H9 (cell line): Measurements from ENCODE around the gene SLC24A4. TPM values are rescaled to one million over a fixed set of nuclear protein-coding genes. Genes with fewer than 3 reads are reported as not detected.

Experiments
- DNase-seq: peaks from one replicate; pipeline ENCODE4 v3.0.0-alpha.2; 2017
- H2AFZ ChIP-seq: one replicate; pipeline ENCODE4 v1.6.1; 2013; ENCODE audit warnings: mild to moderate bottlenecking, low read length, control low read depth, moderate library complexity
- H2AK5ac ChIP-seq: 2 replicates; pipeline ENCODE4 v1.6.1; 2013; ENCODE audit warnings: low read length, control low read depth, mixed read lengths; ENCODE audit not compliant: insufficient read length
- H2BK120ac ChIP-seq: one replicate; pipeline ENCODE4 v1.6.1; 2013; ENCODE audit warnings: low read depth, mild to moderate bottlenecking, low read length, control low read depth, inconsistent platforms; ENCODE audit not compliant: poor library complexity, severe bottlenecking
- H2BK12ac ChIP-seq: 2 replicates; pipeline ENCODE4 v1.6.1; 2013; ENCODE audit warnings: low read length, control low read depth, mixed read lengths, low read depth; ENCODE audit not compliant: insufficient read length
- H2BK15ac ChIP-seq: 2 replicates; pipeline ENCODE4 v1.6.1; 2013; ENCODE audit warnings: low read depth, low read length, control low read depth
- H2BK20ac ChIP-seq: one replicate; pipeline ENCODE4 v1.6.1; 2013; ENCODE audit warnings: low read depth, mild to moderate bottlenecking, low read length, control low read depth, inconsistent platforms; ENCODE audit not compliant: poor library complexity, severe bottlenecking
- H2BK5ac ChIP-seq: 2 replicates; pipeline ENCODE4 v1.6.1; 2013; ENCODE audit warnings: low read length, control low read depth, mixed read lengths; ENCODE audit not compliant: insufficient read length
- H3K14ac ChIP-seq: 2 replicates; pipeline ENCODE4 v1.6.1; 2013; ENCODE audit warnings: low read length, control low read depth; ENCODE audit not compliant: insufficient read depth
- H3K18ac ChIP-seq: 2 replicates; pipeline ENCODE4 v1.6.1; 2013; ENCODE audit warnings: low read depth, mild to moderate bottlenecking, mixed read lengths, low read length, control low read depth; ENCODE audit not compliant: insufficient read length
- H3K23ac ChIP-seq: 2 replicates; pipeline ENCODE4 v1.6.1; 2013; ENCODE audit warnings: low read length, control low read depth, mixed read lengths, low read depth; ENCODE audit not compliant: insufficient read length
- H3K23me2 ChIP-seq: 2 replicates; pipeline ENCODE4 v1.6.1; 2013; ENCODE audit warnings: low read depth, mild to moderate bottlenecking, mixed read lengths, low read length, control low read depth; ENCODE audit not compliant: insufficient read length, poor library complexity, severe bottlenecking
- H3K27ac ChIP-seq: 2 replicates; pipeline ENCODE4 v1.5.1; 2013; ENCODE audit warnings: low read length, control low read depth, mixed read lengths, low read depth; ENCODE audit not compliant: insufficient read length
- H3K27me3 ChIP-seq: 2 replicates; pipeline ENCODE4 v1.6.1; 2013; ENCODE audit warnings: low read length, control low read depth, inconsistent platforms; ENCODE audit not compliant: insufficient read depth
- H3K4ac ChIP-seq: 2 replicates; pipeline ENCODE4 v1.6.1; 2013; ENCODE audit warnings: low read depth, mild to moderate bottlenecking, control low read depth, inconsistent platforms, low read length, moderate library complexity
- H3K4me1 ChIP-seq: 2 replicates; pipeline ENCODE4 v1.6.1; 2013; ENCODE audit warnings: low read length, control low read depth, inconsistent platforms; ENCODE audit not compliant: insufficient read depth
- H3K4me2 ChIP-seq: 2 replicates; pipeline ENCODE4 v1.6.1; 2013; ENCODE audit warnings: low read length, control low read depth, mixed read lengths; ENCODE audit not compliant: insufficient read length, insufficient read depth
- H3K56ac ChIP-seq: 2 replicates; pipeline ENCODE4 v1.6.1; 2013; ENCODE audit warnings: low read depth, mild to moderate bottlenecking, mixed read lengths, low read length, control low read depth; ENCODE audit not compliant: insufficient read length
- H3K79me1 ChIP-seq: 2 replicates; pipeline ENCODE4 v1.6.1; 2013; ENCODE audit warnings: low read depth, mild to moderate bottlenecking, moderate library complexity, low read length, control low read depth, inconsistent platforms; ENCODE audit not compliant: insufficient read depth, poor library complexity, severe bottlenecking
- H3K79me2 ChIP-seq: 2 replicates; pipeline ENCODE4 v1.6.1; 2013; ENCODE audit warnings: low read length, control low read depth, inconsistent platforms; ENCODE audit not compliant: insufficient read depth
- H3K9ac ChIP-seq: 2 replicates; pipeline ENCODE4 v1.6.1; 2013; ENCODE audit warnings: low read length, control low read depth, mixed read lengths; ENCODE audit not compliant: insufficient read length; ENCODE audit errors: extremely low read depth
- H3K9me3 ChIP-seq: one replicate; pipeline ENCODE4 v1.6.1; 2013; ENCODE audit warnings: low read depth, low read length, inconsistent platforms; ENCODE audit not compliant: control insufficient read depth
- H3T11ph ChIP-seq: one replicate; pipeline ENCODE4 v1.6.1; 2013; ENCODE audit warnings: mild to moderate bottlenecking, low read length, control low read depth, inconsistent platforms
- H4K20me1 ChIP-seq: one replicate; pipeline ENCODE4 v1.6.1; 2013; ENCODE audit not compliant: control insufficient read depth, insufficient read length, insufficient read depth
- H4K5ac ChIP-seq: 2 replicates; pipeline ENCODE4 v1.6.1; 2013; ENCODE audit warnings: low read depth, mild to moderate bottlenecking, mixed read lengths, low read length, control low read depth; ENCODE audit not compliant: insufficient read length
- H4K8ac ChIP-seq: replicated peaks from 2 replicates; pipeline ENCODE4 v1.6.1; 2013; ENCODE audit warnings: low read length, control low read depth, mixed read lengths, low read depth; ENCODE audit not compliant: insufficient read length
- H4K91ac ChIP-seq: 2 replicates; pipeline ENCODE4 v1.6.1; 2013; ENCODE audit warnings: low read depth, mild to moderate bottlenecking, moderate library complexity, mixed read lengths, low read length, control low read depth; ENCODE audit not compliant: insufficient read length
- H3K27ac Mint-ChIP-seq, 3 experiments: 2 replicates in 2 of 3; 3 replicates in 1 of 3; pipeline ENCODE4 v1.8.0; 2020 to 2021; ENCODE audit warnings: mixed read lengths in 3 of 3, mild to moderate bottlenecking in 1 of 3, moderate library complexity in 1 of 3
- H3K27me3 Mint-ChIP-seq: 2 replicates; pipeline ENCODE4 v1.8.0; 2021; ENCODE audit warnings: low read depth, mild to moderate bottlenecking, moderate library complexity, mixed read lengths
- H3K36me3 Mint-ChIP-seq, 3 experiments: 2 replicates in 2 of 3; 3 replicates in 1 of 3; pipeline ENCODE4 v1.8.0; 2020 to 2021; ENCODE audit warnings: low read depth in 3 of 3, mixed read lengths in 3 of 3; ENCODE audit not compliant: insufficient read depth in 1 of 3
- H3K4me1 Mint-ChIP-seq, 2 experiments: 2 replicates each; pipeline ENCODE4 v1.8.0; 2020; ENCODE audit warnings: mixed read lengths in 2 of 2
- H3K4me3 Mint-ChIP-seq, 2 experiments: 2 replicates in 1 of 2; 3 replicates in 1 of 2; pipeline ENCODE4 v1.8.0; 2020 to 2021; ENCODE audit warnings: mild to moderate bottlenecking in 2 of 2, mixed read lengths in 2 of 2, moderate library complexity in 1 of 2
- H3K9me3 Mint-ChIP-seq, 2 experiments: 2 replicates in 1 of 2; 3 replicates in 1 of 2; pipeline ENCODE4 v1.8.0; 2020; ENCODE audit warnings: mild to moderate bottlenecking in 2 of 2, mixed read lengths in 2 of 2, moderate library complexity in 1 of 2
- CTCF ChIP-seq: fragments of 200-600 bp; sonication (generic); conservative IDR thresholded peaks from 3 replicates; pipeline ENCODE4 v1.8.0; 2021; ENCODE audit warnings: antibody characterized with exemption, mild to moderate bottlenecking
- WGBS: extraction: QIAGEN DNeasy Blood & Tissue Kit; methylation state at CpG from one replicate; pipeline ENCODE4 v1.1.7; 2013; ENCODE audit warnings: missing lambda C conversion rate, low lambda C conversion rate, mixed read lengths; ENCODE audit not compliant: insufficient read length; ENCODE audit errors: extremely low coverage; 5-methylcytosine and 5-hydroxymethylcytosine counted together
- total RNA-seq: library from RNA; stranded (reverse); gene quantifications from 2 replicates; pipeline ENCODE4 v1.2.1, GENCODE V29; 2021

Gene SLC24A4
- total RNA-seq, 1 experiment from 2014 or later: 0.24 TPM

GRCh38 chr14:92529903-92530302, 206.9 kb downstream of the SLC24A4 start:
- Histone ChIP-seq H3K27me3 (no peaks in the 10 kb centered on the region), H2AK5ac (no peak overlapping the region), H3K14ac (no peak overlapping the region), H3K4ac (no peak overlapping the region), H4K8ac (no peak overlapping the region), H4K91ac (no peak overlapping the region), H3K23ac (no peak overlapping the region), H3K4me2 (no peak overlapping the region), H2BK5ac (no peak overlapping the region), H3K23me2 (no peaks in the 10 kb centered on the region), H2BK12ac (no peak overlapping the region), H2BK15ac (no peak overlapping the region), H3K9me3 (no peaks in the 10 kb centered on the region), H3K18ac (no peak overlapping the region), H3K56ac (no peak overlapping the region), H2BK20ac (no peak overlapping the region), H2BK120ac (no peak overlapping the region), H3K79me1 (no peaks in the 10 kb centered on the region), H3K27ac (no peak overlapping the region), H2AFZ (no peak overlapping the region), H3K4me1 (peaks cover 2% of the 10 kb centered on the region; the same call in 1 of the 2 replicates), H3K79me2 (no peaks in the 10 kb centered on the region), H3T11ph (no peak overlapping the region), H3K9ac (no peak overlapping the region), H4K20me1 (no peaks in the 10 kb centered on the region), H4K5ac (no peak overlapping the region)
- Mint-ChIP-seq H3K4me3 (no peak overlapping the region), H3K36me3 (no peaks in the 10 kb centered on the region), H3K27me3 (no peaks in the 10 kb centered on the region), H3K4me1 (no peaks in the 10 kb centered on the region), H3K9me3 (no peaks in the 10 kb centered on the region), H3K27ac (no peak overlapping the region)
- no peak for DNase-seq
- no peak for TF ChIP-seq CTCF
- no CpG with 5 or more reads among the region's 4 CpGs for WGBS
